Tibial nerve (tissue), 3 donors: ENCODE results near the gene NLRP3.

ENCODE experiments used
- POLR2A ChIP-seq, 2 donors: fragments of 450-650 bp; IDR thresholded peaks; one replicate each; pipeline ENCODE4 v1.6.1; 2017; ENCODE audit warnings: antibody characterized with exemption in 2 of 2, mild to moderate bottlenecking in 2 of 2, moderate library complexity in 2 of 2
- TF ChIP-seq, protein P1 (sequence below), 5 experiments: fragments of 200-600 bp in 3 of 5; fragments of 450-650 bp in 2 of 5; sonication (generic) in 3 of 5; IDR thresholded peaks; one replicate each; pipeline ENCODE4 v1.5.1; 2016 to 2019; ENCODE audit warnings: antibody characterized with exemption in 5 of 5, mild to moderate bottlenecking in 3 of 5, moderate library complexity in 2 of 5

DNA sequence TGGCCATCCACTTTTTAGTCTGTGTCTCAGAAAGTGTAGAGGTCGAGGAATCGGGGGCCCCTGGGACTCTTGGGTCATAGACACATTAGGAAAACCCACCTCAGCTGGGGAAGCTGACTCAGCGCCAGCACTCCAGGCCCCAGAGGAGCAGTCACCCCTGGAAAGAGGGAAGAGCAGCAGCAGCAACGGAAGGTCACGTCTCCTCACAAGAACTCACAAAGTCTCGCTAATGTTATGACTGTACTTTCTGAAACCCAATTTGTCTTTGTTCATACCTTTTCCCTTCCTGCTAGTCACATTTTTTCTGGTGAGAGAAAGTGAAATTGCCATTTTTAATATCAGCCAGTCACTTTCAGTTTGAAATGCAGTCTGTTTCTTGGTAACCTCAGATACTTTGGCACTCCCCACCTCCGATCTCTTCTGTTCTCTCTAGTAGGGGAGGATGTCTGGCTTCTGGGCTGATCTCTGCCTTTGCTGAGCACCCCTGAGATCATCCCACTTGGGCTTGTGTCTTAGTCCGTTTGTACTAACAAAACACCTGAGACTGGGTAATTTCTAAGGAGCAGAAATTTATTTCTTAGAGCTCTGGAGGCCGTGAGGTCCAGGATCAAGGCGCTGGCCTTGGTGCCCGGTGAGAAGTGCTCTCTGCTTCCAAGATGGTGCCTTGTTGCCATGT lies 6.0 kb upstream of the NLRP3 start:
- TF ChIP-seq, protein P1, sequence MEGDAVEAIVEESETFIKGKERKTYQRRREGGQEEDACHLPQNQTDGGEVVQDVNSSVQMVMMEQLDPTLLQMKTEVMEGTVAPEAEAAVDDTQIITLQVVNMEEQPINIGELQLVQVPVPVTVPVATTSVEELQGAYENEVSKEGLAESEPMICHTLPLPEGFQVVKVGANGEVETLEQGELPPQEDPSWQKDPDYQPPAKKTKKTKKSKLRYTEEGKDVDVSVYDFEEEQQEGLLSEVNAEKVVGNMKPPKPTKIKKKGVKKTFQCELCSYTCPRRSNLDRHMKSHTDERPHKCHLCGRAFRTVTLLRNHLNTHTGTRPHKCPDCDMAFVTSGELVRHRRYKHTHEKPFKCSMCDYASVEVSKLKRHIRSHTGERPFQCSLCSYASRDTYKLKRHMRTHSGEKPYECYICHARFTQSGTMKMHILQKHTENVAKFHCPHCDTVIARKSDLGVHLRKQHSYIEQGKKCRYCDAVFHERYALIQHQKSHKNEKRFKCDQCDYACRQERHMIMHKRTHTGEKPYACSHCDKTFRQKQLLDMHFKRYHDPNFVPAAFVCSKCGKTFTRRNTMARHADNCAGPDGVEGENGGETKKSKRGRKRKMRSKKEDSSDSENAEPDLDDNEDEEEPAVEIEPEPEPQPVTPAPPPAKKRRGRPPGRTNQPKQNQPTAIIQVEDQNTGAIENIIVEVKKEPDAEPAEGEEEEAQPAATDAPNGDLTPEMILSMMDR (IDR thresholded peaks at IDR 0.05): no peak
- no peak for TF ChIP-seq POLR2A (IDR thresholded peaks at IDR 0.05)
